Ascending aorta (tissue), 2 donors: Measurements from ENCODE around the gene IRGQ. TPM values are rescaled to one million over a fixed set of nuclear protein-coding genes. Genes with fewer than 3 reads are reported as not detected.

Experiments
- DNase-seq, 2 donors: peaks; one replicate each; pipeline ENCODE4 v3.0.0-alpha.2; 2019; ENCODE audit warnings: low spot score in 2 of 2
- H3K27ac ChIP-seq, 2 donors: fragments of 200-600 bp; sonication (generic); one replicate each; pipeline ENCODE4 v1.5.1; 2016 to 2017; ENCODE audit warnings: mild to moderate bottlenecking in 1 of 2
- H3K27me3 ChIP-seq: fragments of 200-600 bp; sonication (generic); one replicate; pipeline ENCODE4 v1.5.1; 2017
- H3K36me3 ChIP-seq, 2 donors: fragments of 200-600 bp; sonication (generic); one replicate each; pipeline ENCODE4 v1.5.1; 2016
- H3K4me1 ChIP-seq, 2 donors: fragments of 200-600 bp; sonication (generic); one replicate each; pipeline ENCODE4 v1.5.1; 2016 to 2017; ENCODE audit warnings: mild to moderate bottlenecking in 1 of 2
- H3K4me3 ChIP-seq, 2 donors: fragments of 200-600 bp; sonication (generic); one replicate each; pipeline ENCODE4 v1.5.1; 2016 to 2017; ENCODE audit warnings: mild to moderate bottlenecking in 1 of 2
- H3K9me3 ChIP-seq, 2 donors: fragments of 200-600 bp; sonication (generic); one replicate each; pipeline ENCODE4 v1.5.1; 2016
- intact Hi-C: fragments of 100-400 bp; cut with DNase I; formaldehyde crosslinking; loops from one replicate; pipeline ENCODE4 v1.15.1; 2023
- total RNA-seq: library from RNA; depleted of rRNA; stranded (reverse); fragments of >200 nt; gene quantifications from one replicate; pipeline ENCODE4 v1.1.0, GENCODE V29; 2016
- TF ChIP-seq, protein P1 (sequence below), 3 experiments: fragments of 200-600 bp in 2 of 3; fragments of 450-650 bp in 1 of 3; sonication (generic) in 2 of 3; IDR thresholded peaks; one replicate each; pipeline ENCODE4 v1.5.1; 2016 to 2019; ENCODE audit warnings: antibody characterized with exemption in 3 of 3, mild to moderate bottlenecking in 1 of 3, moderate library complexity in 1 of 3

The IRGQ gene
- total RNA-seq, 1 donor from 2014 or later: 17.2 TPM

DNA sequence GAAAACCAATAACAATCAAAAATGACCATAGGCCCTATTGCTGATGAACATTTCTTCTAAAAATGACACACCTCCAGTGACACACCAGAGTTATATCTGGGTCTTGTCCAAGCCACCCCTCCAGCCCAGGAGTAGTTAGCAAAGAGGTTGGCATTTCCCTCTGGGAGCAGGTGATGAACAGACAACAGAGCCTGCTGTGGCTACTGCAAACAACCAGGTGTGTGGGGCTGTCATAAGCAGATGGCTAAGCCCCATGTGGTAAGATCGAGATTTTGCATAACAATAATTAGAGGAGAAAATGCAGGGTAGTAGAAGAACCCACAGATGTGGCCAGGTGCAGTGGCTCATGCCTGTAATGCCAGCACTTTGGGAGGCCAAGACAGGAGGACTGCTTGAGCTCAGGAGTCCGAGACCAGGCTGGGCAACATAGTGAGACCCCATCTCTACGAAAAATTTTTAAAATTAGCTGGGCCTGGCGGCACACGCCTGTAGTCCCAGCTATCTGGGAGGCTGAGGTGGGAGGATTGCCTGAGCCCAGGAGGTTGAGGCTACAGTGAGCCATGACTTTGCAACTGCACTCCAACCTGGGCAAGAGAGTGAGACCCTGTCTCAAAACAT lies 25.7 kb downstream of the IRGQ start:
- intact Hi-C loops: no loop called here
- no peak for DNase-seq

DNA sequence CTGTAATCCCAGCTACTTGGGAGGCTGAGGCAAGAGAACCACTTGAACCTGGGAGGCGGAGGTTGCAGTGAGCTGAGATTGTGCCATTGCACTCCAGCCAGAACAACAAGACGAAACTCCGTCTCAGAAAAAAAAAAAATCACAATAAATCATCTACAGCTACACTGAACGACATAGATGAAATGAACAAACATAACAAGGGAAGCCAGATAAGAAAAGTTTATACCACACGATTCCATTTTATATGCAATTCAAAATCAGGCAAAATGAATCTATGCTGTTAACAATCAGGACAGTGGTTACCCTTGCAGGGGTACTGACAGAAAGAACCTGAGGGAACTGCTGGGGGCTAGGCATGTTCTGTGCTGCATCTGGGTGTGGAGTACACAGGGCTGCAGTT lies 26.3 kb downstream of the IRGQ start:
- intact Hi-C loops: no loop called here
- no peak overlapping the region for H3K27ac ChIP-seq
- no peak for DNase-seq
- H3K4me3 ChIP-seq: no peak overlapping the region
- TF ChIP-seq, protein P1, sequence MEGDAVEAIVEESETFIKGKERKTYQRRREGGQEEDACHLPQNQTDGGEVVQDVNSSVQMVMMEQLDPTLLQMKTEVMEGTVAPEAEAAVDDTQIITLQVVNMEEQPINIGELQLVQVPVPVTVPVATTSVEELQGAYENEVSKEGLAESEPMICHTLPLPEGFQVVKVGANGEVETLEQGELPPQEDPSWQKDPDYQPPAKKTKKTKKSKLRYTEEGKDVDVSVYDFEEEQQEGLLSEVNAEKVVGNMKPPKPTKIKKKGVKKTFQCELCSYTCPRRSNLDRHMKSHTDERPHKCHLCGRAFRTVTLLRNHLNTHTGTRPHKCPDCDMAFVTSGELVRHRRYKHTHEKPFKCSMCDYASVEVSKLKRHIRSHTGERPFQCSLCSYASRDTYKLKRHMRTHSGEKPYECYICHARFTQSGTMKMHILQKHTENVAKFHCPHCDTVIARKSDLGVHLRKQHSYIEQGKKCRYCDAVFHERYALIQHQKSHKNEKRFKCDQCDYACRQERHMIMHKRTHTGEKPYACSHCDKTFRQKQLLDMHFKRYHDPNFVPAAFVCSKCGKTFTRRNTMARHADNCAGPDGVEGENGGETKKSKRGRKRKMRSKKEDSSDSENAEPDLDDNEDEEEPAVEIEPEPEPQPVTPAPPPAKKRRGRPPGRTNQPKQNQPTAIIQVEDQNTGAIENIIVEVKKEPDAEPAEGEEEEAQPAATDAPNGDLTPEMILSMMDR (IDR thresholded peaks at IDR 0.05): no peak
- H3K4me1 ChIP-seq: peaks cover 1 to 7% of the 10 kb centered on the region in 2 donors
- H3K36me3 ChIP-seq: no peaks in the 10 kb centered on the region
- no peaks in the 10 kb centered on the region for H3K9me3 ChIP-seq
- no peaks in the 10 kb centered on the region for H3K27me3 ChIP-seq

More for the DNA sequence above, 25.7 kb downstream of the IRGQ start:
- Histone ChIP-seq H3K27me3 (no peaks in the 10 kb centered on the region), H3K36me3 (no peaks in the 10 kb centered on the region), H3K4me3 (no peak overlapping the region), H3K4me1 (peaks cover 3 to 9% of the 10 kb centered on the region in 2 donors), H3K9me3 (no peaks in the 10 kb centered on the region), H3K27ac (no peak overlapping the region)
- TF ChIP-seq, protein P1 (IDR thresholded peaks at IDR 0.05): no peak

DNA sequence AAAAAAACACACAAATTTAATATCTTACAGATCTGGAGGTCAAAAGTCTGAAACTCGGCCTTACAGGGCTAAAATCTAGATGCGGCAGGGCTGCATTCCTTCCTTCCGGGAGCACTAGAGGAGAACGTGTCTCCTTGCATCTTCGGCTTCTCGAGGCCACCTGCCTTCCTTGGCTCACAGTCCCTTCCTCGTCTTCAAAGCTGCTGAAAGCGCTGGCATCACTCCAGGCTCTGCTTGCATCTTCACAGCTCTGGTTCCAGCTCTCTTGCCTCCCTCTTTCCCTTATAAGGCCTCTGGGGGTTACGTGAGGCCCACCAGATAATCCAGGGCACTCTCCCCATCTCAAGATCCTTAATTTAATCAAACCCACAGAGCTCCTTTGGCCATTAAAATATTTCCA lies 31.1 kb downstream of the IRGQ start:
- Histone ChIP-seq H3K4me3 (no peak overlapping the region), H3K27ac (no peak overlapping the region), H3K4me1 (peaks cover 4 to 13% of the 10 kb centered on the region in 2 donors), H3K36me3 (peaks cover 7% of the 10 kb centered on the region in 2 donors), H3K27me3 (no peaks in the 10 kb centered on the region), H3K9me3 (no peaks in the 10 kb centered on the region)
- DNase-seq: no peak
- intact Hi-C loops: no loop called here
- TF ChIP-seq, protein P1 (IDR thresholded peaks at IDR 0.05): no peak

DNA sequence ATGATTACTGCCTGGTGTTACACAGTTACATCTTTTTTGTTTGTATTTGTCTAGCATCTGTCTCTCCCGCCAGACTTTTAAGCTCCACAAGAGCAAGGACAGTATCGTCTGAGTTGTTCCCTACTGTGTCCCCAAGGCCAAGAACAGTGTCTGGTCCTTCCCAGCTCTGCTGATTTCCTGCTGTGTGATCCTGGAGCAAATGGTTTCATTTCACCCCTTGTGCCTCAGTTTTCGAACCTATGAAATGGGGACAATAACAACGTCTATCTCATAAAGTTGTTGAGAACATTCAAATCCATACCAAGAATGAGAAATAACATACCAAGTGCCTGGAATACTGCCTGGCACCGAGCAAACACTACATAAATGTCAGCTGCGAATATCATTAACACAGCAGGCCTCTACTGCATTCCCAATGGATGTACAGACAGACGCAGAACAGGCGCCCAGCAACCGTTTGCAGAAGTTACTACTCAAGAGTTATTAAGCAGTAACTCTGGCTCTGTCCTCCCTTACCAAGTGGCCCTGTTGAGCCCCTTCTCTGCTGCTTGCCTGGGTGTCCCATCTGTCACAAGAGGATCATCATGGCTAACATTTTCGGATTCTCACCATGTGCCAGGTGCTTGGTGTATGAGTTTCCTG lies 32.0 kb downstream of the IRGQ start:
- intact Hi-C loops: no loop called here
- Histone ChIP-seq H3K4me1 (peaks cover 4 to 13% of the 10 kb centered on the region in 2 donors), H3K27ac (peak overlapping the region; percentile 73 to 84), H3K9me3 (no peaks in the 10 kb centered on the region), H3K4me3 (no peak overlapping the region), H3K27me3 (no peaks in the 10 kb centered on the region), H3K36me3 (peaks cover 7 to 12% of the 10 kb centered on the region in 2 donors)
- TF ChIP-seq, protein P1 (IDR thresholded peaks at IDR 0.05): no peak
- DNase-seq: no peak

DNA sequence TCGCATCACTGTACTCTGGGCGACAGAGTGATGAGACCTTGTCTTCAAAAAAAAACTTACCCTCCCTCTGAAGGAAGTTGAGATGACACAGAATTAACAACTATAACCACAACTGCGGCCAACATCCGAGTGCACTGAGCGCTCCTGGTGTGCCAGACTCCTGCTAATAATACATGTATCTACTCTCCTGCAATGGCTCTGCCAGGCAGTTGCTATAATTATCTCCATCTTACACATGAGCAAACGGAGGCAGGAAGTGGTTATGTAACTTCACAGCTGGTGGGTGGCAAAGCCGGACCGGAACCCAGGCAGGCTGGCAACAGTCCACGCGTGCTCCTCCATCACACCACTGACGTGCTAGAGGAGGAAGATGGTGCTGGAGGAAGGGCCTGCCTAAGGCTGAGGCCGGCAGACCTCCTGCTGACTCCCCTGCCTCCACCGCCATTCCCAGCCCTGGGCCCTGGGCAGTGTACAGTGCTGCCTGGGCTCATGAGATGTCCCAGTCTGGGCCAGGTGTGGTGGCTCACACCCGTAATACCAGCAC lies 33.2 kb downstream of the IRGQ start:
- Histone ChIP-seq H3K27ac (peak overlapping the region; percentile 73 to 84), H3K36me3 (peaks cover 11 to 18% of the 10 kb centered on the region in 2 donors), H3K27me3 (no peaks in the 10 kb centered on the region), H3K4me3 (no peak overlapping the region), H3K4me1 (peaks cover 4 to 13% of the 10 kb centered on the region in 2 donors), H3K9me3 (no peaks in the 10 kb centered on the region)
- DNase-seq: peak; percentile 72 to 91
- TF ChIP-seq, protein P1 (IDR thresholded peaks at IDR 0.05): no peak
- intact Hi-C loops: no loop called here
